Endothelial cell of umbilical vein (primary cell): Measurements from ENCODE around the gene EML2. TPM values are rescaled to one million over a fixed set of nuclear protein-coding genes. Genes with fewer than 3 reads are reported as not detected.

Source experiments
- BruUV-seq: library from RNA; stranded (reverse); fragments of 400-500 nt; replicated peaks from 2 replicates; lab custom pipeline; 2021; lab: Mats Ljungman, UMichigan
- CTCF ChIA-PET: fragments of 300-600, 350-600 bp; sonication (Branson Sonifier 250); formaldehyde crosslinking; loops from one replicate; lab custom pipeline; 2021; ENCODE audit warnings: antibody characterized with exemption, inconsistent platforms; lab: Charles Lee
- POLR2A ChIA-PET: fragments of 300-600, 350-600 bp; sonication (Branson Sonifier 250); formaldehyde crosslinking; loops from one replicate; lab custom pipeline; 2021; ENCODE audit warnings: antibody characterized with exemption, inconsistent platforms; lab: Charles Lee
- DNase-seq: peaks from one replicate; pipeline ENCODE4 v3.0.0-alpha.2; 2011; ENCODE audit warnings: low read depth, low spot score
- FAIRE-seq: peaks from 2 replicates; lab custom pipeline; 2011; peaks lifted over from hg19 to GRCh38; lab: Jason Lieb, UNC
- H2AFZ ChIP-seq: 2 replicates; pipeline ENCODE4 v1.6.0; 2012; ENCODE audit warnings: low read depth, low read length, control low read depth, inconsistent platforms
- H3K27ac ChIP-seq: 2 replicates; pipeline ENCODE4 v1.5.1; 2011; ENCODE audit warnings: low read depth, mild to moderate bottlenecking, control low read depth, low read length, moderate library complexity; ENCODE audit not compliant: insufficient read depth
- H3K27me3 ChIP-seq, 2 experiments: 2 replicates each; pipeline versions ENCODE4 v1.6.0 to v1.6.1; 2011; ENCODE audit warnings: low read length in 2 of 2, mixed read lengths in 1 of 2; ENCODE audit not compliant: control insufficient read depth in 2 of 2, insufficient read depth in 2 of 2
- H3K36me3 ChIP-seq, 2 experiments: 2 replicates in 1 of 2; 3 replicates in 1 of 2; pipeline ENCODE4 v1.5.1; 2011; ENCODE audit warnings: low read length in 2 of 2, mild to moderate bottlenecking in 1 of 2, moderate library complexity in 1 of 2; ENCODE audit not compliant: control insufficient read depth in 2 of 2, insufficient read depth in 2 of 2; ENCODE audit errors: extremely low read depth in 1 of 2
- H3K4me1 ChIP-seq: 3 replicates; pipeline ENCODE4 v1.5.1; 2011; ENCODE audit warnings: mild to moderate bottlenecking, low read length; ENCODE audit not compliant: control insufficient read depth, insufficient read depth; ENCODE audit errors: extremely low read depth
- H3K4me2 ChIP-seq: 2 replicates; pipeline ENCODE4 v1.6.1; 2011; ENCODE audit warnings: low read length, control low read depth, mixed read lengths; ENCODE audit not compliant: insufficient read depth
- H3K4me3 ChIP-seq, 3 experiments: fragments of 200-600 bp in 1 of 3; sonication (generic), shearing (Covaris generic) in 1 of 3; replicated peaks in 1 of 3; 2 replicates each; pipeline ENCODE4 v1.5.1; 2011 to 2016; ENCODE audit warnings: control low read depth in 3 of 3, low read length in 3 of 3, mild to moderate bottlenecking in 2 of 3, inconsistent platforms in 1 of 3, low read depth in 1 of 3, moderate library complexity in 1 of 3; ENCODE audit not compliant: insufficient read depth in 1 of 3
- H3K79me2 ChIP-seq: 2 replicates; pipeline ENCODE4 v1.6.0; 2012; ENCODE audit warnings: low read length, inconsistent platforms; ENCODE audit not compliant: control insufficient read depth, insufficient read depth
- H3K9ac ChIP-seq: replicated peaks from 2 replicates; pipeline ENCODE3; 2011; ENCODE audit warnings: low read length, control low read depth; ENCODE audit not compliant: insufficient read depth; ENCODE audit errors: extremely low read depth
- H3K9me1 ChIP-seq: replicated peaks from 3 replicates; pipeline ENCODE4 v1.6.0; 2011; ENCODE audit warnings: mild to moderate bottlenecking, low read length; ENCODE audit not compliant: control insufficient read depth, insufficient read depth; ENCODE audit errors: extremely low read depth
- H3K9me3 ChIP-seq: replicated peaks from 2 replicates; pipeline ENCODE4 v1.5.1; 2012; ENCODE audit warnings: low read length, inconsistent platforms; ENCODE audit not compliant: control insufficient read depth, insufficient read depth
- H4K20me1 ChIP-seq: replicated peaks from 2 replicates; pipeline ENCODE3; 2011; ENCODE audit warnings: mild to moderate bottlenecking, low read length; ENCODE audit not compliant: control insufficient read depth, insufficient read depth; ENCODE audit errors: extremely low read depth
- CTCF ChIP-seq, 2 donors: IDR thresholded peaks; 1 replicate in 1 of 2; 2 replicates in 1 of 2; pipeline ENCODE4 v1.5.1; 2011; ENCODE audit warnings: low read length in 2 of 2, mild to moderate bottlenecking in 2 of 2, moderate library complexity in 2 of 2, control low read depth in 1 of 2, inconsistent platforms in 1 of 2, low read depth in 1 of 2; ENCODE audit not compliant: insufficient read depth in 1 of 2; ENCODE audit errors: extremely low read depth in 1 of 2
- EZH2 ChIP-seq: IDR thresholded peaks from 2 replicates; pipeline ENCODE4 v1.6.1; 2012; ENCODE audit warnings: borderline replicate concordance, low read depth, mild to moderate bottlenecking, moderate library complexity, low read length, inconsistent platforms; ENCODE audit not compliant: severe bottlenecking
- FOS ChIP-seq: IDR thresholded peaks from 2 replicates; pipeline ENCODE4 v1.6.1; 2011; ENCODE audit warnings: mild to moderate bottlenecking, low read length, moderate library complexity, borderline replicate concordance; ENCODE audit not compliant: insufficient read depth
- GATA2 ChIP-seq: IDR thresholded peaks from 2 replicates; pipeline ENCODE4 v1.7.0; 2011; ENCODE audit warnings: low read depth, mild to moderate bottlenecking, moderate library complexity, mixed read lengths, low read length; ENCODE audit not compliant: insufficient read length, insufficient read depth
- JUN ChIP-seq: IDR thresholded peaks from 2 replicates; pipeline ENCODE4 v1.6.1; 2011; ENCODE audit warnings: borderline replicate concordance, low read depth; ENCODE audit not compliant: insufficient read length, insufficient read depth
- MAX ChIP-seq: IDR thresholded peaks from 2 replicates; pipeline ENCODE4 v1.6.1; 2011; ENCODE audit not compliant: insufficient read depth, insufficient read length
- MYC ChIP-seq: IDR thresholded peaks from one replicate; pipeline ENCODE4 v1.6.1; 2011; ENCODE audit warnings: mild to moderate bottlenecking, low read depth, low read length
- POLR2A ChIP-seq: IDR thresholded peaks from 2 replicates; pipeline ENCODE4 v1.6.1; 2012; ENCODE audit warnings: low read depth, mild to moderate bottlenecking, control low read depth, low read length
- POLR2AphosphoS5 ChIP-seq: IDR thresholded peaks from 2 replicates; pipeline ENCODE4 v1.6.1; 2012; ENCODE audit warnings: low read depth, mild to moderate bottlenecking, control low read depth, low read length, moderate library complexity; ENCODE audit not compliant: insufficient read depth
- dilution Hi-C: fragments of 300-500 bp; cut with MboI; formaldehyde crosslinking; loops from one replicate; pipeline ENCODE4 v1.15.0; 2019; ENCODE audit warnings: low sequenced_read_pairs; ENCODE audit not compliant: extremely low pct_ligation_motif_present
- intact Hi-C: fragments of 100-400 bp; cut with micrococcal nuclease; formaldehyde crosslinking; loops from one replicate; pipeline ENCODE4 v1.10.0; 2022
- polyA plus RNA-seq, 4 experiments: library from polyadenylated mRNA; depleted of rRNA in 3 of 4; stranded (reverse) in 3 of 4; unstranded in 1 of 4; fragments of >200 nt; gene quantifications; 2 replicates each; pipeline versions ENCODE4 v1.2.1 to v1.2.3, GENCODE V29; 2011 to 2012; ENCODE audit warnings: missing spikeins in 1 of 4
- total RNA-seq: library from RNA; stranded (reverse); gene quantifications from 2 replicates; pipeline ENCODE4 v1.2.3, GENCODE V29; 2021

EML2 gene
- total and polyA plus RNA-seq, 2 donors (not counting 3 experiments of a cell fraction or from before 2014, with no cell fraction given), result 23.3 to 28.9 TPM

GRCh38 chr19:45571457-45572220 lies 67.6 kb downstream of the EML2 start:
- Histone ChIP-seq H3K4me1 (peaks cover 10% of the 10 kb centered on the region), H3K4me2 (no peak overlapping the region), H2AFZ (no peak overlapping the region), H3K27me3 (no peaks in the 10 kb centered on the region), H3K79me2 (peaks cover 2% of the 10 kb centered on the region), H3K4me3 (no peak overlapping the region), H3K9me3 (no peaks in the 10 kb centered on the region), H3K27ac (no peak overlapping the region), H4K20me1 (no peaks in the 10 kb centered on the region), H3K36me3 (no peaks in the 10 kb centered on the region), H3K9me1 (no peaks in the 10 kb centered on the region), H3K9ac (no peak overlapping the region)
- dilution Hi-C loops (no loop called here), intact Hi-C loops (no loop called here)
- DNase-seq (no peak), FAIRE-seq (no peak)
- BruUV-seq, result no TSS peak
- CTCF ChIA-PET, result interaction anchor here (1.0 to 1.2 kb wide), 3 partner anchors 13 to 86 kb away, joined by 3 to 5 read pairs (median 4); no protein-coding TSS in a partner anchor
- POLR2A ChIA-PET, result no interaction called here
- TF ChIP-seq MYC, result no peak
- TF ChIP-seq POLR2AphosphoS5, result no peak
- no peak for TF ChIP-seq JUN
- no peak for TF ChIP-seq MAX
- no peak for TF ChIP-seq EZH2
- TF ChIP-seq CTCF (IDR thresholded peaks at IDR 0.05; ENCODE audit: extremely low read depth in 1 of 2, insufficient read depth in 1 of 2, low read depth in 1 of 2, low read length in 2 of 2), result no peak
- no peak for TF ChIP-seq GATA2
- TF ChIP-seq FOS, result no peak
- TF ChIP-seq POLR2A, result no peak
